ENCODE data around the gene PRCP.

PRCP gene

DNA sequence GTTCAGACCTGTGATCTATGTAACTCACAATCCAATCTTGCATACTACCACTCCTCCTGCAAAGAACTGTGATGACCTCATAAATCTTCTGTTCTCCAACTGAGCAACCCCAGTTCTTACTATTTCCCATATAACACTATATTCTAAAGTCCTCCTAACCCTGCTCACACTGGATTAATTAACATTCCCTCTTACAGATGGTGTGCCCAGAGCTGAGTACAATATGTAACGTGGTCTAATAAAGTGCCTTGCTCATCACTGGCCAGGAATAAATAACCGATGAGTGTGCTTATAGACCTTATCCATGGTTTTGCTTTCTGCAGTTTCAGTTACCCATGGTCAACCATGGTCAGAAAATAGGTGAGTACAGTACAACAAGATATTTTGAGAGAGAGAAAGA is 28.6 kb downstream of the PRCP start:
- TF ChIP-seq CTCF (conservative IDR thresholded peaks at IDR 0.05; ENCODE audit: control insufficient read depth, insufficient read depth, low read depth, low read length) = no peak
- peak; percentile 74 for DNase-seq (ENCODE audit: low read depth)
- no peak overlapping the region for H3K4me3 ChIP-seq (ENCODE audit: control insufficient read depth, low read depth, low read length)

GRCh38 chr11:82869657-82870056 is 30.6 kb downstream of the PRCP start:
- no peak overlapping the region for H3K4me3 ChIP-seq (ENCODE audit: control insufficient read depth, low read depth, low read length)
- no peak for TF ChIP-seq CTCF (conservative IDR thresholded peaks at IDR 0.05; ENCODE audit: control insufficient read depth, insufficient read depth, low read depth, low read length)
- DNase-seq (ENCODE audit: low read depth) = peak; percentile 58

- peak; percentile 61 for TF ChIP-seq CTCF (conservative IDR thresholded peaks at IDR 0.05; ENCODE audit: control insufficient read depth, insufficient read depth, low read depth, low read length)
- peak overlapping the region; percentile 37 for H3K4me3 ChIP-seq (ENCODE audit: control insufficient read depth, low read depth, low read length)
- DNase-seq (ENCODE audit: low read depth) = peak; percentile 81
Measured at GRCh38 chr11:82867495-82868082, 32.6 kb downstream of the PRCP start.

GRCh38 chr11:82865841-82866240 is 34.4 kb downstream of the PRCP start:
- peak; percentile 42 for DNase-seq (ENCODE audit: low read depth)
- no peak for TF ChIP-seq CTCF (conservative IDR thresholded peaks at IDR 0.05; ENCODE audit: control insufficient read depth, insufficient read depth, low read depth, low read length)

DNA sequence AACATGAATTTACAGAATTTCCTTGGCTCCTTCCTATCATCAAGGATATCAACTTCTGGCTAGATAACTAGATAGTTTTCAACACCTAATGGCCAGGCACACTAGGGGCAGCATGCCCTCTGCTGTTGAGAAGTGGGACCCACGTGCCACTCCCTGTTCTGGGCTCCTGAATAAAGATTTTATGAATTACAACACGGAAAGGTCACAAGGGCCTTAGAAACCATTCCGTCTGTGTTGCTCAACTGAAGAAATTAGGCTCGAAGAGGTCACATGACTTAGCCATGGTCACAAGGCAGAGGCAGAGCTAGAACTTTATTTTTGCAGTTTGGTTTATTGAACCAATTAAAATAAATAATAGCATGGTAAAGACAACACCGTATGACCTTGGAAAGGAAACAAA is 36.0 kb downstream of the PRCP start:
- peak; percentile 63 for TF ChIP-seq CTCF (conservative IDR thresholded peaks at IDR 0.05; ENCODE audit: control insufficient read depth, insufficient read depth, low read depth, low read length)
- H3K4me3 ChIP-seq (ENCODE audit: control insufficient read depth, low read depth, low read length) = no peak overlapping the region
- peak; percentile 80 for DNase-seq (ENCODE audit: low read depth)

More at GRCh38 chr11:82865841-82866240, 34.4 kb downstream of the PRCP start:
- H3K4me3 ChIP-seq (ENCODE audit: control insufficient read depth, low read depth, low read length) = no peak overlapping the region

GRCh38 chr11:82863209-82863608 is 37.0 kb downstream of the PRCP start:
- no peak for DNase-seq (ENCODE audit: low read depth)
- no peak for TF ChIP-seq CTCF (conservative IDR thresholded peaks at IDR 0.05; ENCODE audit: control insufficient read depth, insufficient read depth, low read depth, low read length)
- H3K4me3 ChIP-seq (ENCODE audit: control insufficient read depth, low read depth, low read length) = no peak overlapping the region

GRCh38 chr11:82862379-82862778 is 37.9 kb downstream of the PRCP start:
- TF ChIP-seq CTCF (conservative IDR thresholded peaks at IDR 0.05; ENCODE audit: control insufficient read depth, insufficient read depth, low read depth, low read length) = no peak
- no peak for DNase-seq (ENCODE audit: low read depth)

More at GRCh38 chr11:82862379-82862778, 37.9 kb downstream of the PRCP start:
- no peak overlapping the region for H3K4me3 ChIP-seq (ENCODE audit: control insufficient read depth, low read depth, low read length)

All from fibroblast of mammary gland (primary cell).